Muscle of back (tissue), 11 donors: ENCODE data around the gene TMEM107. TPM values are rescaled to one million over a fixed set of nuclear protein-coding genes. Genes with fewer than 3 reads are reported as not detected.

Experiments used
- DNase-seq, 3 donors: peaks; one replicate each; pipeline versions ENCODE4 v3.0.0 to v3.0.0-alpha.2; 2013
- polyA plus RNA-seq, 10 donors: library from polyadenylated mRNA; unstranded; fragments of 120-200 nt; gene quantifications; one replicate each; pipeline ENCODE4 v1.2.1, GENCODE V29; 2013; ENCODE audit not compliant: insufficient read length in 10 of 10

The TMEM107 gene
- polyA plus RNA-seq, 10 donors = 4.8 to 7.6 (median 6.3) TPM

GRCh38 chr17:8151641-8152111, 24.5 kb downstream of the TMEM107 start:
- DNase-seq = peak; percentile 76 to 95 (median 90)

- peak; percentile 92 to 98 (median 97) for DNase-seq
These were observed 25.0 kb downstream of the TMEM107 start for GRCh38 chr17:8151120-8151640.

- no peak for DNase-seq
These were observed 25.7 kb downstream of the TMEM107 start for GRCh38 chr17:8150194-8151119.

- DNase-seq = peak in 1 of 3 donors; percentile 29
These were observed 26.6 kb downstream of the TMEM107 start for GRCh38 chr17:8149419-8150193.

- no peak for DNase-seq
These were observed 27.6 kb downstream of the TMEM107 start for GRCh38 chr17:8148560-8148959.

- DNase-seq = no peak
These were observed 28.3 kb downstream of the TMEM107 start for GRCh38 chr17:8147805-8148404.

- peak in 1 of 3 donors; percentile 9 for DNase-seq
These were observed 28.9 kb downstream of the TMEM107 start for GRCh38 chr17:8147141-8147804.

GRCh38 chr17:8146381-8147140, 29.6 kb downstream of the TMEM107 start:
- DNase-seq = no peak

- DNase-seq = peak in 1 of 3 donors; percentile 7
These were observed 30.4 kb downstream of the TMEM107 start for GRCh38 chr17:8145811-8146210.

GRCh38 chr17:8144401-8145231, 31.6 kb downstream of the TMEM107 start:
- DNase-seq = peak in 1 of 3 donors; percentile 22

- peak in 1 of 3 donors; percentile 30 for DNase-seq
These were observed 32.4 kb downstream of the TMEM107 start for GRCh38 chr17:8143581-8144400.

GRCh38 chr17:8142887-8143580, 33.1 kb downstream of the TMEM107 start:
- DNase-seq = peak in 1 of 3 donors; percentile 30

- DNase-seq = peak in 1 of 3 donors; percentile 28
These were observed 33.9 kb downstream of the TMEM107 start for GRCh38 chr17:8142158-8142886.

GRCh38 chr17:8141741-8142140, 34.4 kb downstream of the TMEM107 start:
- peak in 1 of 3 donors; percentile 18 for DNase-seq

GRCh38 chr17:8141045-8141444, 35.1 kb downstream of the TMEM107 start:
- peak in 1 of 3 donors; percentile 31 for DNase-seq

- peak in 1 of 3 donors; percentile 37 for DNase-seq
These were observed 35.8 kb downstream of the TMEM107 start for GRCh38 chr17:8140065-8141029.
